ENCODE measurements around the gene ZNF775. TPM values are rescaled to one million over a fixed set of nuclear protein-coding genes. Genes with fewer than 3 reads are reported as not detected.

ZNF775 gene
- total RNA-seq, 1 donor from 2014 or later = 16.5 TPM

DNA sequence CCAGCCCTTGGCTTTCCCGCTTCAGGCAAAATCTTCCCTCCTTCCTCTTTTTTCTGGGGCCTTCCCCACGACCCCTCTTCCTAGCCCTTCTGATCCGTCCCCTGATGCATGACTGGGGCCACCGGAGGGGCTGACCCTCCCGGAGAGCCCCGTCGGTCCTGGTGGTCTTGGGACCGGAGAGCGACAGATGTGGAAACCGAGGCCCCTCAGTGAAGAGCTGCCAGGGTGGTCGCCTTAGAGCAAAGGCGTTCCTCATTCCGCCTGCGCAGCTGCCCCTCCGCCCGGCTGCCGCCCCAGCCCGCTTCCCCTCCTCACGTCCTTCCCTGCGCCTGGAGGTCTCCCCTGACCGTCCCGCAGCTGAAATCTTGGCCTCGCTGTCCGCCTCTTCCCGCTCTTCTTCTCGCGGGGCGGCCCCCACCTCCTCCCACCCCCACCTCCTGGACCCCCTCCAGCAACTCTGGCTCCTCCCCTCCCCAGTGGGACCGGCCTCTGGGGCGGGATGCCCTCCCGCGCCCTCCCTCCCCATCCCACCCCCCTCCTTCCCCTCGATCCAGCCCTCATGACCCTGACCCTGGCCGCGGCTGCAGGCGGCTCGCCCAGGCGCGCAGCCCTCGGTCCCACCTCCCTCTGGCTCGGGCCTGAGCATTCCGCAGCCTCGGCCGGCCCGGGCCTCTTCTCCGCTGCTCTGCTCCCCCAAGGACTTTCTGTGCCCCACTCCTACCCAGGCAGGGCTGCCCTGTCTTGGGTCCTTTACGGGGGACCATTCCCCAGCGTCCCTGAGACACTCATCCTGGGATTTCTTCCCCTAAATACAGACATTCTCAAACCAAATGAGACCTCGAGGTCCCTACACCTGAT lies 37.6 kb upstream of the ZNF775 start, which contains the start of gene RARRES2:
RARRES2 (minus strand) TSS at position 367 of the 858 bp plus-strand sequence. CDS start 1,020 bp downstream, outside the sequence.
- H3K27ac Mint-ChIP-seq (ENCODE audit: unreplicated experiment) = peak within 1 kb of the TSS; percentile 62
- peak; percentile 58 for DNase-seq (ENCODE audit: low read depth, low spot score)
- H3K9me3 Mint-ChIP-seq = no peaks in the 10 kb centered on the region
- H3K36me3 Mint-ChIP-seq (ENCODE audit: low read depth) = no peaks in the 10 kb centered on the region
- H3K4me3 Mint-ChIP-seq = peak within 1 kb of the TSS; percentile 83
- H3K4me1 Mint-ChIP-seq = peaks cover 21% of the 10 kb centered on the region
- peaks cover 53% of the 10 kb centered on the region for H3K27me3 Mint-ChIP-seq (ENCODE audit: low read depth)
- TF ChIP-seq, protein P1, sequence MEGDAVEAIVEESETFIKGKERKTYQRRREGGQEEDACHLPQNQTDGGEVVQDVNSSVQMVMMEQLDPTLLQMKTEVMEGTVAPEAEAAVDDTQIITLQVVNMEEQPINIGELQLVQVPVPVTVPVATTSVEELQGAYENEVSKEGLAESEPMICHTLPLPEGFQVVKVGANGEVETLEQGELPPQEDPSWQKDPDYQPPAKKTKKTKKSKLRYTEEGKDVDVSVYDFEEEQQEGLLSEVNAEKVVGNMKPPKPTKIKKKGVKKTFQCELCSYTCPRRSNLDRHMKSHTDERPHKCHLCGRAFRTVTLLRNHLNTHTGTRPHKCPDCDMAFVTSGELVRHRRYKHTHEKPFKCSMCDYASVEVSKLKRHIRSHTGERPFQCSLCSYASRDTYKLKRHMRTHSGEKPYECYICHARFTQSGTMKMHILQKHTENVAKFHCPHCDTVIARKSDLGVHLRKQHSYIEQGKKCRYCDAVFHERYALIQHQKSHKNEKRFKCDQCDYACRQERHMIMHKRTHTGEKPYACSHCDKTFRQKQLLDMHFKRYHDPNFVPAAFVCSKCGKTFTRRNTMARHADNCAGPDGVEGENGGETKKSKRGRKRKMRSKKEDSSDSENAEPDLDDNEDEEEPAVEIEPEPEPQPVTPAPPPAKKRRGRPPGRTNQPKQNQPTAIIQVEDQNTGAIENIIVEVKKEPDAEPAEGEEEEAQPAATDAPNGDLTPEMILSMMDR (conservative IDR thresholded peaks at IDR 0.05) = no peak

DNA sequence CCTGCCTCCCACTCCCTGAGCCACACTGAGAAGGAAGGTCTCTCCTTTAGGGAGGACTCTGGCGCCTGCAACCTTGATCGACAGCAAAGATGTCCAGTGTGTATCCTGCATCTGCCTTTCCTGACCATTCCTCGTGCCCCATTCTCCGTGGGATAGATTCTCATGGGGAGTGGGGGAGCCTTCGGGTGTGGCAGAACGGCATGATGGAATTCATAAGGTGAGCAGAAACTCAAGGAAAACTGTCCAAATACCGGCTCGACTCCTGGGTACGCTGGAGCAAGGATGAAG lies 37.1 kb upstream of the ZNF775 start:
- H3K27me3 Mint-ChIP-seq (ENCODE audit: low read depth) = peaks cover 56% of the 10 kb centered on the region
- peak overlapping the region; percentile 78 for H3K4me3 Mint-ChIP-seq
- no peaks in the 10 kb centered on the region for H3K36me3 Mint-ChIP-seq (ENCODE audit: low read depth)
- peaks cover 21% of the 10 kb centered on the region for H3K4me1 Mint-ChIP-seq
- peak overlapping the region; percentile 62 for H3K27ac Mint-ChIP-seq (ENCODE audit: unreplicated experiment)
- TF ChIP-seq, protein P1 (conservative IDR thresholded peaks at IDR 0.05) = no peak
- H3K9me3 Mint-ChIP-seq = no peaks in the 10 kb centered on the region
- DNase-seq (ENCODE audit: low read depth, low spot score) = no peak

DNA sequence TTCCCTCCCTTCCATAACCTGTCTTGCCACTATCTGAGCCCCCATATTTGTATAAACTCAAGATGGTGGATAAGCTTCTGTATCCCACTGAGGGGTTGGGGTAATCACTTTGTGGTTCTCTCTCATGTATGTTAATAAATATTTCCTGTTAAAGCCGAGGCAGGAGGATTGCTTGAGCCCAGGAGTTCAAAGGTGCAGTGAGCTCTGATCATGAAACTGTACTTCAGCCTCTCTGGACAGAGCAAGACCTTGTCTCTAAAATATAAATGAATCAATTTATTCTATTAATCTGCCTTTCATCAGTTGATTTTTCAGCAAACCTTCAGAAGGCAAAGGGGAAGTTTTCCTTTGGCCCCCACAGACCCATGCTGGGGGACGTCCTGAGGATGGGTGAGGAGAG lies 35.9 kb upstream of the ZNF775 start:
- TF ChIP-seq, protein P1 (conservative IDR thresholded peaks at IDR 0.05) = no peak
- peaks cover 21% of the 10 kb centered on the region for H3K4me1 Mint-ChIP-seq
- H3K9me3 Mint-ChIP-seq = no peaks in the 10 kb centered on the region
- no peaks in the 10 kb centered on the region for H3K36me3 Mint-ChIP-seq (ENCODE audit: low read depth)
- no peak overlapping the region for H3K4me3 Mint-ChIP-seq
- DNase-seq (ENCODE audit: low read depth, low spot score) = no peak
- peaks cover 53% of the 10 kb centered on the region for H3K27me3 Mint-ChIP-seq (ENCODE audit: low read depth)
- H3K27ac Mint-ChIP-seq (ENCODE audit: unreplicated experiment) = no peak overlapping the region

DNA sequence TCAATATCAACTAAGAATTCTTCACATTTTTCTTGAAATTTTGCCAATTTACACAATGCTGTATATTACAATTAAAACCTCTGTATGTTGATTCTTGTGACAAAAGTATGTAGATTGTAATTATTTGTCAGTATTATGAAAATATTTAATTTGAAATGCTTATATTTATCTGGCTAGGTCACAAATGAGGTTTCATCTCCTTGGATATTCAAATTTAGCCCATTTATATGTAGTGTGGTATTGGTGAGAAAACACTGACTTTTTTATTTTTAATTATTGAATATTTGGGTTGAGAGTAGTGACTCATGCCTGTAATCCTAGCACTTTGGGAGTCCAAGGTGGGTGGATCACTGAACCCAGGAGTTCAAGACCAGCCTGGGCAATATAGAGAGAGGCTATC lies 34.8 kb upstream of the ZNF775 start:
- Mint-ChIP-seq H3K27me3 (ENCODE audit: low read depth) (peaks cover 51% of the 10 kb centered on the region), H3K4me3 (no peak overlapping the region), H3K27ac (ENCODE audit: unreplicated experiment) (no peak overlapping the region), H3K4me1 (peaks cover 19% of the 10 kb centered on the region), H3K36me3 (ENCODE audit: low read depth) (no peaks in the 10 kb centered on the region), H3K9me3 (no peaks in the 10 kb centered on the region)
- DNase-seq (ENCODE audit: low read depth, low spot score) = no peak
- TF ChIP-seq, protein P1 (conservative IDR thresholded peaks at IDR 0.05) = no peak

DNA sequence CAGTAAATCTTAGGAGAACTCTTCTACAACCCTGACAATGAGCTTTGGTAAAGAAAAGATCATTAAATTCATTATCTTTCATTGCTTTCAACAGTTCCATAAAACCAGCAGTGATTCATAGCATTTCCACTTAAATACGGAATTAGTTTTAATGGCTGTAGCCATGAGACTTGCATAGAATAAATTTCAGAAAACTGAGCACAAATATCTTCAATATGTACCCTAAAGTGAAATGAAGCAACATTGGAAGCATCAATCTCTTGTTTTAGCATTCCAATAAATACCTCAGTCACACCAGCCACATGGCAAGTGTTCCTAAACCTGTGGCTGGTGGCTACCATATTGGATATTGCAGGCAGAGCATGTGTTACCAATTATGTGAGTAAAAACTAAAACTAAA lies 34.1 kb upstream of the ZNF775 start:
- Mint-ChIP-seq H3K27me3 (ENCODE audit: low read depth) (peaks cover 43% of the 10 kb centered on the region), H3K4me1 (peaks cover 13% of the 10 kb centered on the region), H3K27ac (ENCODE audit: unreplicated experiment) (no peak overlapping the region), H3K4me3 (no peak overlapping the region), H3K9me3 (no peaks in the 10 kb centered on the region), H3K36me3 (ENCODE audit: low read depth) (no peaks in the 10 kb centered on the region)
- TF ChIP-seq, protein P1 (conservative IDR thresholded peaks at IDR 0.05) = no peak
- DNase-seq (ENCODE audit: low read depth, low spot score) = no peak
